ENCODE results near the gene CIT.

CIT gene

GRCh38 chr12:119696943-119697342 lies 180.2 kb downstream of the CIT start:
- Histone ChIP-seq H3K36me3 (ENCODE audit: control insufficient read depth in 2 of 2, insufficient read depth in 1 of 2, low read length in 2 of 2) (peaks cover 15 to 40% of the 10 kb centered on the region in 2 experiments), H3K27ac (ENCODE audit: extremely low read depth, low read depth, low read length) (no peak overlapping the region), H3K4me3 (ENCODE audit: low read depth, low read length) (no peak overlapping the region), H3K9me3 (ENCODE audit: control insufficient read depth, insufficient read depth, low read depth, low read length) (no peaks in the 10 kb centered on the region), H3K4me1 (ENCODE audit: control insufficient read depth, insufficient read depth, low read length) (peaks cover 7% of the 10 kb centered on the region; the same call in 1 of the 2 replicates)
- no peak for TF ChIP-seq PBX3 (CRISPR knock-in tag; IDR thresholded peaks at IDR 0.05)
- ChIA-PET POLR2A (no interaction called here), CTCF (no interaction called here)

- peaks cover 11 to 36% of the 10 kb centered on the region in 2 experiments for H3K36me3 ChIP-seq (ENCODE audit: control insufficient read depth in 2 of 2, insufficient read depth in 1 of 2, low read length in 2 of 2)
- ChIA-PET POLR2A (no interaction called here), CTCF (interaction anchor here (0.5 to 1.2 kb wide), 9 partner anchors 8 to 1408 kb away, joined by 3 to 6 read pairs (median 3); partner anchors contain the start of gene PRKAB1)
- H3K27ac ChIP-seq (ENCODE audit: extremely low read depth, low read depth, low read length) = no peak overlapping the region
- TF ChIP-seq ZNF366 (tag by site-specific recombination; conservative IDR thresholded peaks at IDR 0.05) (no peak), PRDM10 (tag by site-specific recombination; IDR thresholded peaks at IDR 0.05) (peak; percentile 41; the same call in 1 of the 2 replicates), SCRT2 (tag by site-specific recombination; IDR thresholded peaks at IDR 0.05) (peak; percentile 51; the same call in 1 of the 2 replicates)
- H3K4me3 ChIP-seq (ENCODE audit: low read depth, low read length) = no peak overlapping the region
- no peaks in the 10 kb centered on the region for H3K9me3 ChIP-seq (ENCODE audit: control insufficient read depth, insufficient read depth, low read depth, low read length)
- H3K4me1 ChIP-seq (ENCODE audit: control insufficient read depth, insufficient read depth, low read length) = peaks cover 7% of the 10 kb centered on the region; the same call in 1 of the 2 replicates
Measured at GRCh38 chr12:119695034-119695433, 182.1 kb downstream of the CIT start.

GRCh38 chr12:119694111-119694510 lies 183.0 kb downstream of the CIT start:
- Histone ChIP-seq H3K4me1 (ENCODE audit: control insufficient read depth, insufficient read depth, low read length) (peaks cover 7% of the 10 kb centered on the region; the same call in 1 of the 2 replicates), H3K27ac (ENCODE audit: extremely low read depth, low read depth, low read length) (no peak overlapping the region), H3K4me3 (ENCODE audit: low read depth, low read length) (no peak overlapping the region), H3K36me3 (ENCODE audit: control insufficient read depth in 2 of 2, insufficient read depth in 1 of 2, low read length in 2 of 2) (peaks cover 17 to 31% of the 10 kb centered on the region in 2 experiments), H3K9me3 (ENCODE audit: control insufficient read depth, insufficient read depth, low read depth, low read length) (no peaks in the 10 kb centered on the region)
- ChIA-PET CTCF (interaction anchor here (0.9 to 1.2 kb wide), 2 partner anchors 13 to 87 kb away, joined by 4 to 6 read pairs; no protein-coding TSS in a partner anchor), POLR2A (no interaction called here)
- no peak for TF ChIP-seq ZNF146 (tag by site-specific recombination; IDR thresholded peaks at IDR 0.05)
- no peak for TF ChIP-seq ZNF266 (tag by site-specific recombination; IDR thresholded peaks at IDR 0.05; ENCODE audit: low read depth)
- TF ChIP-seq ZNF513 (tag by site-specific recombination; IDR thresholded peaks at IDR 0.05) = no peak
- peak; percentile 34; the same call in 1 of the 2 replicates for TF ChIP-seq SCRT2 (tag by site-specific recombination; IDR thresholded peaks at IDR 0.05)

- H3K27ac ChIP-seq (ENCODE audit: extremely low read depth, low read depth, low read length) = no peak overlapping the region
- H3K4me1 ChIP-seq (ENCODE audit: control insufficient read depth, insufficient read depth, low read length) = peaks cover 7% of the 10 kb centered on the region; the same call in 1 of the 2 replicates
- CTCF ChIA-PET = no interaction called here
- H3K4me3 ChIP-seq (ENCODE audit: low read depth, low read length) = no peak overlapping the region
- H3K36me3 ChIP-seq (ENCODE audit: control insufficient read depth in 2 of 2, insufficient read depth in 1 of 2, low read length in 2 of 2) = peaks cover 13 to 35% of the 10 kb centered on the region in 2 experiments
- H3K9me3 ChIP-seq (ENCODE audit: control insufficient read depth, insufficient read depth, low read depth, low read length) = no peaks in the 10 kb centered on the region
- POLR2A ChIA-PET = no interaction called here
- TF ChIP-seq ZNF2 (tag by site-specific recombination; IDR thresholded peaks at IDR 0.05) (no peak), ZNF558 (tag by site-specific recombination; IDR thresholded peaks at IDR 0.05) (no peak), ZNF544 (tag by site-specific recombination; IDR thresholded peaks at IDR 0.05) (no peak), ZNF48 (tag by site-specific recombination; IDR thresholded peaks at IDR 0.05) (no peak), ZNF501 (tag by site-specific recombination; IDR thresholded peaks at IDR 0.05) (no peak), ZNF513 (tag by site-specific recombination; IDR thresholded peaks at IDR 0.05) (no peak), ZSCAN23 (tag by site-specific recombination; IDR thresholded peaks at IDR 0.05) (no peak), ZNF324 (tag by site-specific recombination; IDR thresholded peaks at IDR 0.05) (no peak), ZNF747 (tag by site-specific recombination; IDR thresholded peaks at IDR 0.05) (no peak), GLI2 (tag by site-specific recombination; IDR thresholded peaks at IDR 0.05; ENCODE audit: borderline replicate concordance, low read depth) (no peak), ZNF521 (tag by site-specific recombination; IDR thresholded peaks at IDR 0.05) (no peak), ZNF426 (tag by site-specific recombination; IDR thresholded peaks at IDR 0.05) (no peak), ZNF184 (tag by site-specific recombination; IDR thresholded peaks at IDR 0.05) (no peak)
Measured at GRCh38 chr12:119693511-119693910, 183.6 kb downstream of the CIT start.
